IMR-90 (cell line): Measurements from ENCODE around the gene CACNA2D3. TPM values are rescaled to one million over a fixed set of nuclear protein-coding genes. Genes with fewer than 3 reads are reported as not detected.

Experiments used
- ATAC-seq: fragments of 200-7000 bp; cut with Tn5 transposase; 2 replicates; pipeline ENCODE4 v1.9.1; 2020; ENCODE audit warnings: low read depth, mild to moderate bottlenecking, moderate library complexity
- BruUV-seq: library from RNA; stranded (reverse); fragments of 400-500 nt; replicated peaks from 2 replicates; lab custom pipeline; 2021; lab: Mats Ljungman, UMichigan
- CTCF ChIA-PET: fragments of 300-600 bp; formaldehyde crosslinking; extraction: SDS; loops from one replicate; lab custom pipeline; 2021; ENCODE audit warnings: antibody characterized with exemption; lab: Yijun Ruan, JAX
- POLR2A ChIA-PET: fragments of 300-600 bp; sonication (Branson Sonifier 250); formaldehyde crosslinking; loops from one replicate; lab custom pipeline; 2022; ENCODE audit warnings: antibody characterized with exemption; ENCODE audit not compliant: unreplicated experiment; lab: Charles Lee
- DNase-seq: peaks from one replicate; pipeline ENCODE4 v3.0.0; 2013
- H2AFZ ChIP-seq: replicated peaks from 2 replicates; pipeline ENCODE3; 2013; ENCODE audit warnings: low read length, mild to moderate bottlenecking; ENCODE audit not compliant: poor library complexity
- H2AK5ac ChIP-seq: 2 replicates; pipeline ENCODE4 v1.6.1; 2013; ENCODE audit warnings: low read depth, low read length, inconsistent platforms
- H2AK9ac ChIP-seq: replicated peaks from 2 replicates; pipeline ENCODE3; 2013; ENCODE audit warnings: mild to moderate bottlenecking, low read depth, low read length, moderate library complexity; ENCODE audit not compliant: poor library complexity
- H2BK120ac ChIP-seq: 2 replicates; pipeline ENCODE4 v1.6.1; 2013; ENCODE audit warnings: low read depth, low read length, inconsistent platforms
- H2BK15ac ChIP-seq: 3 replicates; pipeline ENCODE4 v1.6.1; 2013; ENCODE audit warnings: low read depth, low read length, inconsistent platforms
- H2BK20ac ChIP-seq: 2 replicates; pipeline ENCODE4 v1.6.1; 2013; ENCODE audit warnings: low read depth, mild to moderate bottlenecking, inconsistent platforms, low read length, moderate library complexity
- H2BK5ac ChIP-seq: 2 replicates; pipeline ENCODE4 v1.6.1; 2013; ENCODE audit warnings: mild to moderate bottlenecking, low read depth, low read length, inconsistent platforms; ENCODE audit not compliant: poor library complexity, severe bottlenecking
- H3K14ac ChIP-seq: replicated peaks from 2 replicates; pipeline ENCODE4 v1.6.1; 2013; ENCODE audit warnings: low read depth, low read length, inconsistent platforms
- H3K18ac ChIP-seq: 2 replicates; pipeline ENCODE4 v1.6.1; 2013; ENCODE audit warnings: low read depth, low read length, control low read depth
- H3K23ac ChIP-seq: 2 replicates; pipeline ENCODE4 v1.6.1; 2013; ENCODE audit warnings: low read depth, low read length, inconsistent platforms
- H3K27ac ChIP-seq: 2 replicates; pipeline ENCODE4 v1.5.1; 2013; ENCODE audit warnings: mild to moderate bottlenecking, control low read depth, low read length; ENCODE audit not compliant: insufficient read depth
- H3K27me3 ChIP-seq: 2 replicates; pipeline ENCODE4 v1.6.1; 2013; ENCODE audit warnings: low read length; ENCODE audit not compliant: control insufficient read depth, insufficient read depth
- H3K36me3 ChIP-seq: 2 replicates; pipeline ENCODE4 v1.6.1; 2013; ENCODE audit warnings: low read length, mixed read lengths; ENCODE audit not compliant: control insufficient read depth, insufficient read depth
- H3K4ac ChIP-seq: 2 replicates; pipeline ENCODE4 v1.6.1; 2013; ENCODE audit warnings: low read depth, low read length, inconsistent platforms
- H3K4me1 ChIP-seq: 2 replicates; pipeline ENCODE4 v1.6.1; 2013; ENCODE audit warnings: low read length, mixed read lengths; ENCODE audit not compliant: control insufficient read depth, insufficient read depth
- H3K4me2 ChIP-seq: 2 replicates; pipeline ENCODE4 v1.6.1; 2013; ENCODE audit warnings: low read depth, mild to moderate bottlenecking, control low read depth, low read length, moderate library complexity
- H3K4me3 ChIP-seq: 2 replicates; pipeline ENCODE4 v1.5.1; 2013; ENCODE audit warnings: low read depth, mild to moderate bottlenecking, control low read depth, low read length, moderate library complexity; ENCODE audit not compliant: insufficient read depth
- H3K56ac ChIP-seq: 2 replicates; pipeline ENCODE4 v1.6.1; 2013; ENCODE audit warnings: low read length, inconsistent platforms; ENCODE audit not compliant: insufficient read depth; ENCODE audit errors: extremely low read depth
- H3K79me1 ChIP-seq, 2 experiments: 2 replicates each; pipeline ENCODE4 v1.6.1; 2013; ENCODE audit warnings: low read length in 2 of 2, inconsistent platforms in 1 of 2, low read depth in 1 of 2
- H3K9ac ChIP-seq: 2 replicates; pipeline ENCODE4 v1.6.1; 2013; ENCODE audit warnings: low read depth, low read length, control low read depth
- H3K9me1 ChIP-seq: 2 replicates; pipeline ENCODE4 v1.6.1; 2013; ENCODE audit warnings: low read length, inconsistent platforms; ENCODE audit not compliant: insufficient read depth
- H3K9me3 ChIP-seq: 2 replicates; pipeline ENCODE4 v1.6.1; 2013; ENCODE audit warnings: low read length; ENCODE audit not compliant: control insufficient read depth, insufficient read depth
- H4K20me1 ChIP-seq: 2 replicates; pipeline ENCODE4 v1.6.1; 2013; ENCODE audit warnings: low read length, inconsistent platforms; ENCODE audit not compliant: insufficient read depth
- H4K5ac ChIP-seq: 2 replicates; pipeline ENCODE4 v1.6.1; 2013; ENCODE audit warnings: mild to moderate bottlenecking, low read depth, low read length, control low read depth
- H4K8ac ChIP-seq, 2 experiments: 2 replicates each; pipeline ENCODE4 v1.6.1; 2013; ENCODE audit warnings: low read depth in 2 of 2, low read length in 2 of 2, control low read depth in 1 of 2, inconsistent platforms in 1 of 2
- H4K91ac ChIP-seq: 2 replicates; pipeline ENCODE4 v1.6.1; 2013; ENCODE audit warnings: low read depth, low read length, inconsistent platforms; ENCODE audit not compliant: insufficient read depth
- CEBPB ChIP-seq: IDR thresholded peaks from 2 replicates; pipeline ENCODE4 v1.6.1; 2012; ENCODE audit warnings: low read depth, low read length, improper control_type of control experiment
- CHD1 ChIP-seq: IDR thresholded peaks from 2 replicates; pipeline ENCODE4 v1.6.1; 2012; ENCODE audit warnings: low read depth, low read length, improper control_type of control experiment
- ELK1 ChIP-seq: fragments of 150-350 bp; IDR thresholded peaks from 2 replicates; pipeline ENCODE4 v1.6.1; 2016; ENCODE audit warnings: low read depth, mild to moderate bottlenecking, low read length, moderate library complexity, borderline replicate concordance
- FOS ChIP-seq: fragments of 150-350 bp; IDR thresholded peaks from 2 replicates; pipeline ENCODE4 v1.6.1; 2016; ENCODE audit warnings: low read depth, low read length
- MAZ ChIP-seq: IDR thresholded peaks from 2 replicates; pipeline ENCODE4 v1.6.1; 2012; ENCODE audit warnings: low read depth, mild to moderate bottlenecking, low read length, improper control_type of control experiment, moderate library complexity, borderline replicate concordance
- MXI1 ChIP-seq: IDR thresholded peaks from 2 replicates; pipeline ENCODE4 v1.6.1; 2012; ENCODE audit warnings: low read depth, mild to moderate bottlenecking, low read length, moderate library complexity, borderline replicate concordance
- RAD21 ChIP-seq: IDR thresholded peaks from 2 replicates; pipeline ENCODE4 v1.6.1; 2012; ENCODE audit warnings: low read length, improper control_type of control experiment
- RFX5 ChIP-seq: IDR thresholded peaks from 2 replicates; pipeline ENCODE4 v1.8.0; 2012; ENCODE audit warnings: low read depth, mild to moderate bottlenecking, low read length, moderate library complexity
- SMC3 ChIP-seq: fragments of 150-350 bp; IDR thresholded peaks from 2 replicates; pipeline ENCODE4 v1.6.1; 2016; ENCODE audit warnings: low read depth, mild to moderate bottlenecking, antibody characterized with exemption, low read length, moderate library complexity
- USF2 ChIP-seq: fragments of 150-350 bp; IDR thresholded peaks from 2 replicates; pipeline ENCODE4 v1.6.1; 2017; ENCODE audit warnings: mild to moderate bottlenecking, antibody characterized with exemption, low read length, low read depth
- WGBS, 2 experiments: methylation state at CpG; one replicate each; pipeline versions ENCODE4 v1.1.5 to v1.1.7; 2013; ENCODE audit warnings: missing lambda C conversion rate in 2 of 2; ENCODE audit not compliant: insufficient read length in 1 of 2; ENCODE audit errors: extremely low coverage in 2 of 2; 5-methylcytosine and 5-hydroxymethylcytosine counted together
- dilution Hi-C: fragments of 300-500 bp; cut with HindIII; formaldehyde crosslinking; loops from one replicate; pipeline ENCODE4 v1.14.3; 2018; ENCODE audit warnings: low sequenced_read_pairs; ENCODE audit not compliant: unreplicated experiment
- in situ Hi-C: fragments of 300-500 bp; cut with MboI; formaldehyde crosslinking; loops from 3 replicates; pipeline ENCODE4 v1.14.3; 2019; ENCODE audit warnings: low sequenced_read_pairs, inconsistent platforms, mixed read lengths
- intact Hi-C: fragments of 100-400 bp; cut with micrococcal nuclease; formaldehyde crosslinking; loops from 2 replicates; pipeline ENCODE4 v1.10.0; 2022
- polyA plus RNA-seq, 3 experiments: library from polyadenylated mRNA; depleted of rRNA; stranded (reverse); fragments of >200 nt; gene quantifications; 2 replicates each; pipeline ENCODE4 v1.2.3, GENCODE V29; 2012; ENCODE audit warnings: low replicate concordance in 1 of 3
- total RNA-seq: library from RNA; depleted of rRNA; stranded (reverse); fragments of >200 nt; gene quantifications from 2 replicates; pipeline ENCODE4 v1.2.3, GENCODE V29; 2012

The CACNA2D3 gene
- total and polyA plus RNA-seq, 2 of the 4 experiments (the other 2 are of a cell fraction), result 0.36 to 0.41 TPM

GRCh38 chr3:54339608-54340007 is 217.3 kb downstream of the CACNA2D3 start:
- no peak overlapping the region for H2BK20ac ChIP-seq
- no peak overlapping the region for H4K8ac ChIP-seq
- no peaks in the 10 kb centered on the region for H3K36me3 ChIP-seq
- no peaks in the 10 kb centered on the region for H3K4me1 ChIP-seq
- intact Hi-C loops, result no loop called here
- no peaks in the 10 kb centered on the region for H3K79me1 ChIP-seq
- dilution Hi-C loops, result no loop called here
- DNase-seq (no peak), ATAC-seq (no peak)
- ChIA-PET POLR2A (no interaction called here), CTCF (no interaction called here)
- no peak for TF ChIP-seq CHD1
- no peak for TF ChIP-seq ELK1
- no peak for TF ChIP-seq CEBPB
- no peak for TF ChIP-seq USF2
- no peak for TF ChIP-seq SMC3
- no peak for TF ChIP-seq FOS
- no peak for TF ChIP-seq RFX5
- TF ChIP-seq RAD21, result no peak
- no peak for TF ChIP-seq MAZ
- no peak for TF ChIP-seq MXI1
- no peak overlapping the region for H3K9ac ChIP-seq
- H3K4ac ChIP-seq, result no peak overlapping the region
- no peak overlapping the region for H3K4me3 ChIP-seq
- no peaks in the 10 kb centered on the region for H3K9me1 ChIP-seq
- H3K27me3 ChIP-seq, result no peaks in the 10 kb centered on the region
- no CpG with 5 or more reads among the region's 2 CpGs for WGBS, 2 experiments
- no peak overlapping the region for H2BK15ac ChIP-seq
- H4K5ac ChIP-seq, result no peak overlapping the region
- no peak overlapping the region for H3K18ac ChIP-seq
- peaks cover 12% of the 10 kb centered on the region; the same call in 1 of the 2 replicates for H3K9me3 ChIP-seq
- BruUV-seq, result no TSS peak
- no peak overlapping the region for H3K27ac ChIP-seq
- no peak overlapping the region for H2BK120ac ChIP-seq
- H2AK9ac ChIP-seq, result no peak overlapping the region
- no peaks in the 10 kb centered on the region for H4K20me1 ChIP-seq
- in situ Hi-C loops, result no loop called here
- H4K91ac ChIP-seq, result no peak overlapping the region
- H3K56ac ChIP-seq, result no peak overlapping the region
- no peak overlapping the region for H3K23ac ChIP-seq
- H2AK5ac ChIP-seq, result no peak overlapping the region
- H2BK5ac ChIP-seq, result no peak overlapping the region
- no peak overlapping the region for H2AFZ ChIP-seq
- H3K4me2 ChIP-seq, result no peak overlapping the region
- no peak overlapping the region for H3K14ac ChIP-seq
